H1 (cell line): ENCODE results near the gene PHTF1.

Experiments used
- CTCF ChIP-seq, 3 experiments: IDR thresholded peaks; 1 replicate in 2 of 3; 2 replicates in 1 of 3; pipeline versions ENCODE4 v1.5.1 to v1.6.1; 2011; ENCODE audit warnings: low read length in 3 of 3, mild to moderate bottlenecking in 3 of 3, inconsistent platforms in 2 of 3, low read depth in 1 of 3, moderate library complexity in 1 of 3; ENCODE audit not compliant: insufficient read depth in 1 of 3; ENCODE audit errors: control extremely low read depth in 1 of 3
- POLR2AphosphoS5 ChIP-seq: IDR thresholded peaks from 2 replicates; pipeline ENCODE4 v1.6.1; 2011; ENCODE audit warnings: low read depth, low read length

DNA sequence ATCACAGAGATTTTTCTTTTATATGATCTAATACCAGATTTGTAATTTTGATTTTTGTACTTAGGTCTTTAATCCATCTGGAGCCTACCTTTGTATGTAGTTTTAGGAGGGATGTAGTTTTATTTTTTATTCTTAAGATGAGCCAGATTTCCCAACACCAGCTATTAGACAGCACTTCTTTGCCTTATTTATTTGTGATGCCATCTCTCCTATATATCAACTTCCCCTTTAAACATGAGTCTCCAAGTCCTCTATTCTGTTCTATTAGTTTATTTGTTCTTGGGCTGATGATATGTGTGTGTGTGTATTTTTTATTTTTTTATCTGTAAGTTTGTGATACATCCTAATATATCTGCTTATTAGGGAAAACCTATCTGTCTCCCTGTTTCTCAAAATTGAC, 94.2 kb downstream of the PHTF1 start:
- TF ChIP-seq POLR2AphosphoS5 (no peak), CTCF (IDR thresholded peaks at IDR 0.05; ENCODE audit: control extremely low read depth in 1 of 3, insufficient read depth in 1 of 3, low read depth in 1 of 3, low read length in 3 of 3) (no peak)
